Activated CD8-positive, alpha-beta T cell treated with anti-CD3 and anti-CD28 coated beads for 36 hours (primary cell): ENCODE results near the gene VPS13C. TPM values are rescaled to one million over a fixed set of nuclear protein-coding genes. Genes with fewer than 3 reads are reported as not detected.

ENCODE experiments used
- ATAC-seq: fragments of 200-7000 bp; cut with Tn5 transposase; one replicate; pipeline ENCODE4 v1.10.0; 2021; ENCODE audit warnings: mild to moderate bottlenecking, moderate library complexity
- CTCF ChIA-PET: fragments of 350-600 bp; sonication (Branson Sonifier 250); formaldehyde crosslinking; loops from one replicate; lab custom pipeline; 2021; ENCODE audit warnings: antibody characterized with exemption; lab: Charles Lee
- POLR2A ChIA-PET: fragments of 350-600 bp; sonication (Branson Sonifier 250); formaldehyde crosslinking; loops from one replicate; lab custom pipeline; 2021; ENCODE audit warnings: antibody characterized with exemption; lab: Charles Lee
- DNase-seq: peaks from one replicate; pipeline ENCODE4 v3.0.0-alpha.2; 2020
- H3K27ac Mint-ChIP-seq: one replicate; pipeline ENCODE4 v1.8.0; 2021; ENCODE audit warnings: mild to moderate bottlenecking, mixed read lengths
- H3K27me3 Mint-ChIP-seq: one replicate; pipeline ENCODE4 v1.8.0; 2021; ENCODE audit warnings: mixed read lengths
- H3K36me3 Mint-ChIP-seq: one replicate; pipeline ENCODE4 v1.8.0; 2021; ENCODE audit warnings: low read depth, mixed read lengths
- H3K4me1 Mint-ChIP-seq: one replicate; pipeline ENCODE4 v1.8.0; 2021; ENCODE audit warnings: low read depth, mixed read lengths
- H3K4me3 Mint-ChIP-seq: one replicate; pipeline ENCODE4 v1.8.0; 2021; ENCODE audit warnings: mild to moderate bottlenecking, moderate library complexity, mixed read lengths
- H3K9me3 Mint-ChIP-seq: one replicate; pipeline ENCODE4 v1.8.0; 2021; ENCODE audit warnings: mixed read lengths
- intact Hi-C: fragments of 100-400 bp; cut with micrococcal nuclease; formaldehyde crosslinking; loops from one replicate; pipeline ENCODE4 v1.10.0; 2022
- total RNA-seq, 2 experiments: library from RNA; stranded (reverse); gene quantifications; one replicate each; pipeline ENCODE4 v1.2.3, GENCODE V29; 2021
- TF ChIP-seq, protein P1 (sequence below): fragments of 200-600 bp; IDR thresholded peaks from one replicate; pipeline ENCODE4 v1.8.0; 2022; ENCODE audit warnings: antibody characterized with exemption, mild to moderate bottlenecking

VPS13C gene, protein sequence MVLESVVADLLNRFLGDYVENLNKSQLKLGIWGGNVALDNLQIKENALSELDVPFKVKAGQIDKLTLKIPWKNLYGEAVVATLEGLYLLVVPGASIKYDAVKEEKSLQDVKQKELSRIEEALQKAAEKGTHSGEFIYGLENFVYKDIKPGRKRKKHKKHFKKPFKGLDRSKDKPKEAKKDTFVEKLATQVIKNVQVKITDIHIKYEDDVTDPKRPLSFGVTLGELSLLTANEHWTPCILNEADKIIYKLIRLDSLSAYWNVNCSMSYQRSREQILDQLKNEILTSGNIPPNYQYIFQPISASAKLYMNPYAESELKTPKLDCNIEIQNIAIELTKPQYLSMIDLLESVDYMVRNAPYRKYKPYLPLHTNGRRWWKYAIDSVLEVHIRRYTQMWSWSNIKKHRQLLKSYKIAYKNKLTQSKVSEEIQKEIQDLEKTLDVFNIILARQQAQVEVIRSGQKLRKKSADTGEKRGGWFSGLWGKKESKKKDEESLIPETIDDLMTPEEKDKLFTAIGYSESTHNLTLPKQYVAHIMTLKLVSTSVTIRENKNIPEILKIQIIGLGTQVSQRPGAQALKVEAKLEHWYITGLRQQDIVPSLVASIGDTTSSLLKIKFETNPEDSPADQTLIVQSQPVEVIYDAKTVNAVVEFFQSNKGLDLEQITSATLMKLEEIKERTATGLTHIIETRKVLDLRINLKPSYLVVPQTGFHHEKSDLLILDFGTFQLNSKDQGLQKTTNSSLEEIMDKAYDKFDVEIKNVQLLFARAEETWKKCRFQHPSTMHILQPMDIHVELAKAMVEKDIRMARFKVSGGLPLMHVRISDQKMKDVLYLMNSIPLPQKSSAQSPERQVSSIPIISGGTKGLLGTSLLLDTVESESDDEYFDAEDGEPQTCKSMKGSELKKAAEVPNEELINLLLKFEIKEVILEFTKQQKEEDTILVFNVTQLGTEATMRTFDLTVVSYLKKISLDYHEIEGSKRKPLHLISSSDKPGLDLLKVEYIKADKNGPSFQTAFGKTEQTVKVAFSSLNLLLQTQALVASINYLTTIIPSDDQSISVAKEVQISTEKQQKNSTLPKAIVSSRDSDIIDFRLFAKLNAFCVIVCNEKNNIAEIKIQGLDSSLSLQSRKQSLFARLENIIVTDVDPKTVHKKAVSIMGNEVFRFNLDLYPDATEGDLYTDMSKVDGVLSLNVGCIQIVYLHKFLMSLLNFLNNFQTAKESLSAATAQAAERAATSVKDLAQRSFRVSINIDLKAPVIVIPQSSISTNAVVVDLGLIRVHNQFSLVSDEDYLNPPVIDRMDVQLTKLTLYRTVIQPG (N-terminal part only)
- total RNA-seq = 10 to 100 TPM; 41.4 to 45.9 TPM

DNA sequence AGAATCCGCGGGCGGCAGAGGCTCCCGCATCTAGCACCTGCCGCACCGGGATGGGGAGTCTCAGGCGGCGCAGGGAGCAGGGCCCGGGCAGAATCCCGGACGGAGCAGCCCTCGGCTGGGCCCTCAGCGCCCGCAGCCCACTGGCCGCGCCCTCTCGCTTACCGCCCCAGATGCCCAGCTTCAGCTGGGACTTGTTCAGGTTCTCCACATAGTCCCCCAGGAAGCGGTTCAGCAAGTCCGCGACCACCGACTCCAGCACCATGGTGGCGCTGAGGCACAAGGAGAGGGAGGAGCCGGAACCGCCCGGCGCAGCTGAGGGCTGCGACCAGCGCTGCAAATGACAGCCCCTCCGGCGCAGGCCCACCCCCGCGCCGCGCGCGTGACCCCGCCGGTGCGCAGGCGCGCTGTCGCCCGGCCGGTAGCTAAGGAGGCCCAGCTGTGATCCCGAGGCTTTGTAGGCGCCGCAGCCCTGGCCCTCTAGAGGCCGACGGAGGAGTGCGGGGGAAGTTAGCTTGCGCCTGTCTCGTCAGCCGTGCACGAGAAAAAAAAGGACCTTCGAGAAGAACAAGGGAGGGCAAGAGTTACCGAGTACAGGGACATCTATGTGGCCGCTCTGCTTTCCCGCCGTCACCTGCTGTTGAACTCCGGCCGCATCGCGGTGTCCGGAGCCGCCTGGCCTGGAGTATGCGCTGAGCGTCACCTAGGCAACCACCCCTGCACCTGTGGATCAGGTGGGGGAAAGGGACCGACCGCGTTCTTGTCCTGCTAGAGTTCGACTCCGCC is at the start of gene VPS13C:
Gene VPS13C (minus strand): TSS at position 335 of the 783 bp plus-strand sequence. CDS start 73 bp downstream, at position 262.
- intact Hi-C loops = no loop called here
- ChIA-PET CTCF (interaction anchor here (0.6 to 2.4 kb wide), 15 partner anchors 8 to 203 kb away, joined by 3 to 14 read pairs (median 4); no protein-coding TSS in a partner anchor), POLR2A (interaction anchor here (0.6 to 1.0 kb wide), 2 partner anchors 29 to 1381 kb away, joined by 3 read pairs; no protein-coding TSS in a partner anchor)
- peak; percentile 92 for DNase-seq
- no peaks in the 10 kb centered on the region for H3K9me3 Mint-ChIP-seq
- ATAC-seq = peak; percentile 90
- H3K27me3 Mint-ChIP-seq = no peaks in the 10 kb centered on the region
- H3K4me3 Mint-ChIP-seq = peak within 1 kb of the TSS; percentile 81
- TF ChIP-seq, protein P1, sequence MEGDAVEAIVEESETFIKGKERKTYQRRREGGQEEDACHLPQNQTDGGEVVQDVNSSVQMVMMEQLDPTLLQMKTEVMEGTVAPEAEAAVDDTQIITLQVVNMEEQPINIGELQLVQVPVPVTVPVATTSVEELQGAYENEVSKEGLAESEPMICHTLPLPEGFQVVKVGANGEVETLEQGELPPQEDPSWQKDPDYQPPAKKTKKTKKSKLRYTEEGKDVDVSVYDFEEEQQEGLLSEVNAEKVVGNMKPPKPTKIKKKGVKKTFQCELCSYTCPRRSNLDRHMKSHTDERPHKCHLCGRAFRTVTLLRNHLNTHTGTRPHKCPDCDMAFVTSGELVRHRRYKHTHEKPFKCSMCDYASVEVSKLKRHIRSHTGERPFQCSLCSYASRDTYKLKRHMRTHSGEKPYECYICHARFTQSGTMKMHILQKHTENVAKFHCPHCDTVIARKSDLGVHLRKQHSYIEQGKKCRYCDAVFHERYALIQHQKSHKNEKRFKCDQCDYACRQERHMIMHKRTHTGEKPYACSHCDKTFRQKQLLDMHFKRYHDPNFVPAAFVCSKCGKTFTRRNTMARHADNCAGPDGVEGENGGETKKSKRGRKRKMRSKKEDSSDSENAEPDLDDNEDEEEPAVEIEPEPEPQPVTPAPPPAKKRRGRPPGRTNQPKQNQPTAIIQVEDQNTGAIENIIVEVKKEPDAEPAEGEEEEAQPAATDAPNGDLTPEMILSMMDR = peak; percentile 79
- peak within 1 kb of the TSS; percentile 92 for H3K27ac Mint-ChIP-seq
- peaks cover 44% of the 10 kb centered on the region for H3K4me1 Mint-ChIP-seq
- peaks cover 8% of the 10 kb centered on the region for H3K36me3 Mint-ChIP-seq

DNA sequence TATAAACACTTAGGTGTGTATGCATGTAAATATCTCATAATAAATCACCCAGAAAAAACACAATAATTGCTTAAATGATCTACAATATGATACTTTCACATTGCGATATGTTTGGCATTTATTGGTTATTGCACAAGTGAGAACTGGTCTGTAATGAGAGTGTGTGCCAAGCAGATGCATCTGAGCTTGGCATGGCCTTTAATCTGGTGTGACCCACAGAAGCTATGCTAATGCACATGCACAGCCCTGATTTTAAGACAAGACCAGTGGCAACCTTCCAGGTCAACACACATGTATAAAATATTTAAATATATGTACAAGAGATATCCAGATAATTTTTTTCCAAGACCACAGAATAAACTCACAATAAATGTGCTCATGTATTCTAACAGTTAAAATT is 49.2 kb upstream of the VPS13C start:
- Mint-ChIP-seq H3K27ac (no peak overlapping the region), H3K4me3 (no peak overlapping the region), H3K27me3 (peaks cover 7% of the 10 kb centered on the region), H3K9me3 (no peaks in the 10 kb centered on the region), H3K36me3 (no peaks in the 10 kb centered on the region), H3K4me1 (peaks cover 14% of the 10 kb centered on the region)
- ChIA-PET CTCF (no interaction called here), POLR2A (no interaction called here)
- ATAC-seq (no peak), DNase-seq (no peak)
- intact Hi-C loops = no loop called here
- TF ChIP-seq, protein P1 = no peak

DNA sequence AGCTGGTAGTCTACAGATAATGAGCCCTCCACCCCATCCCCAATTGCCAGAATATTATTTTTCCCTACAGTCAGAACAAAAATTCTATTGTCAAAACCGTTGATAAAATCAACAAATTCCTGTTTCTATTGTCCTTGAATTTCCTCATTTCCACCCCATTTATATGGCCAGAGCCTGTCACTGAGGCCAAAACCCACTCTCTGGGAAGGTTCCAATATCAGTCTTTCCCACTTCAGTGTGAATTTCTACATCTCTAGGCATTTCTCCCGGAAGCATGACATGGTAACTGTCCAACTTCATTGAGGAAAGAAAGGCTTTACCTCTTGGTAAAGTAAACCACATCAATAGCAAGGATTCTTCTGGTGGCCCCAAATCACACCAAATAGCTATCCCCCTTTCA is 48.2 kb upstream of the VPS13C start:
- intact Hi-C loops = no loop called here
- ATAC-seq (no peak), DNase-seq (no peak)
- CTCF ChIA-PET = no interaction called here
- Mint-ChIP-seq H3K27me3 (peaks cover 9% of the 10 kb centered on the region), H3K27ac (no peak overlapping the region), H3K36me3 (no peaks in the 10 kb centered on the region), H3K4me3 (no peak overlapping the region), H3K9me3 (no peaks in the 10 kb centered on the region), H3K4me1 (peaks cover 14% of the 10 kb centered on the region)
- TF ChIP-seq, protein P1 = no peak
- POLR2A ChIA-PET = no interaction called here

DNA sequence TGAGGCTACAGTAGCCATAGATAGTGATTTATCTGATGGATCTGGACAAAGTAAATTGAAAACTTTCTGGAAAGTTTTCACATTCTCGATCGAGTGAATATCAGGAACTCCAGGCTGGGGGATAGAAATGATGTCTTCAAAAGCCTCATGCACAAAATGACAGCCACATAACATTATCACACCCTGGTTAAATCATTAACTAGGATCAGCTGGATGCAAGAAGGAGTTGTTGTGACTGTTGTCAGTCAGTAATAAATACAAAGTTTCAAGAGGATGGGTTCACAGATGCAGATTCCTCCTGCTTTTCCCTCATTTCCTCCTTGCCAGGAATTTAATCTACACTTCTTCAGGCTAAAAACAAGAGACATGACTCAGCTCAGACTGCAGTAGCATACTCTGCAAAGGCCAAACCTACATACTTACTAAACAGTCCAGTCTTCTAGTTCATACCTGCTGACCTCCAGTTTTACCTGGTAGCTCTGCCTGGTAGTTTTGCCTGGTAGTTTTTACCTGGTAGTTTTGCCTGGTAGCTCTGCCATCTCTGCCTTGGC is 47.4 kb upstream of the VPS13C start:
- intact Hi-C loops = no loop called here
- Mint-ChIP-seq H3K4me1 (peaks cover 14% of the 10 kb centered on the region), H3K36me3 (no peaks in the 10 kb centered on the region), H3K27ac (no peak overlapping the region), H3K9me3 (no peaks in the 10 kb centered on the region), H3K27me3 (peaks cover 8% of the 10 kb centered on the region), H3K4me3 (no peak overlapping the region)
- DNase-seq = no peak
- POLR2A ChIA-PET = no interaction called here
- no peak for ATAC-seq
- TF ChIP-seq, protein P1 = no peak
- CTCF ChIA-PET = no interaction called here
